ENCODE measurements around the gene DGKD.

- no peak for TF ChIP-seq CTCF (IDR thresholded peaks at IDR 0.05; ENCODE audit: insufficient read depth, low read length, poor library complexity, severe bottlenecking)
- no peak for TF ChIP-seq EZH2phosphoT487 (conservative IDR thresholded peaks at IDR 0.05; ENCODE audit: low read length)
Observed at GRCh38 chr2:233412405-233412804, 58.1 kb downstream of the DGKD start.
